HG03175 (cell line): ENCODE results near the gene ENTR1.
"Not testable (repeated sequence)": the region's sequence is repeated elsewhere in the genome, so short reads cannot be mapped to it uniquely, and the experiment has no call there.

Source experiments
- ATAC-seq: cut with Tn5 transposase; IDR thresholded peaks from one replicate; pipeline ENCODE4 v1.9.1; 2021; ENCODE audit warnings: mild to moderate bottlenecking, moderate library complexity; ENCODE audit not compliant: unreplicated experiment

The ENTR1 gene

DNA sequence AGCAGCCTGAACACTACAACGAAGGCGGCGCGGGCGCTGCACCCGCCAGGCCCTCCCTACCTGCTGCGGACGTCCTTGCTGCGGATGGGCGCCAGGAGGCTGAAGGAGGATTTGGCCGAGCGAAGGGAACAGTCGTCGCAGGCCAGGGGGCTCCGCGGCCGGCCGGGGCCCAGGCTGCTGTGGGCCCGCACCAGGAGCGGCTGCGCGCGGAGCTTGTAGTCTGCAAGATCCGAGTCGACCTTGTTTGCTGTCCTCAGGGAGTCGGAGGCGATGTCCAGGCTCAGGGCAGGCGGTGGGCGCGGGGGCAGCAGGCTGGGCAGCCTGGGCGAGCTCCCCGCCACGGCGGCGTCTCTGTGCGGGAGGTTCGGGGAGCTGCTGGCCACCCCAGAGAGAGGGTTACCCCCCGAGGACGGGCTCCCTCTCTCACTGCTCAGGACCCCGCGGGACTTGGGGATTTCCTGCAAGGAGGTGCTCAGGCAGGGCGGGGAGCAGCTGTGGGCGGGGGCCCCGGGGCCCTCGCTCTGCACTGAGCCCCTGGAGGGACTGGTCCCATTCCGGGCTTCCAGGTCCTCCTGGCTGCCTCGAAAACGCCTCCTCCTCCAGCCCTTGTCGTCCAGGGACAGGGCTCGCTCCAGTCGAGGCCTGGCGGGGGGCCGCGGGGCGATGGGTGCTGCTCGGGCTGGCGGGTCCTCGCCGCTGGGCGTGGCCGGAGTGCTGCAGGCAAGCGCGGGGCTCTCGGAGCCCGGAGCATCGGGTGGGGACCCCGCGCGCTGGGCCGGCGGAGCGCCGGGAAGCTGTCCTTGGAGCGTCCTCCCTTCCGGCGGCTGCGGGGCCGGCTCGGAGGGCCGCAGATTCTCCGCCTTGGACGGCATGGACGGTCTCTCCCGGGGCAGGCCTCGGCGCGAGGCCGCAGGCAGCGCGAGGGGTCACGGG, 28.4 kb upstream of the ENTR1 start:
- peak; percentile 39 for ATAC-seq

DNA sequence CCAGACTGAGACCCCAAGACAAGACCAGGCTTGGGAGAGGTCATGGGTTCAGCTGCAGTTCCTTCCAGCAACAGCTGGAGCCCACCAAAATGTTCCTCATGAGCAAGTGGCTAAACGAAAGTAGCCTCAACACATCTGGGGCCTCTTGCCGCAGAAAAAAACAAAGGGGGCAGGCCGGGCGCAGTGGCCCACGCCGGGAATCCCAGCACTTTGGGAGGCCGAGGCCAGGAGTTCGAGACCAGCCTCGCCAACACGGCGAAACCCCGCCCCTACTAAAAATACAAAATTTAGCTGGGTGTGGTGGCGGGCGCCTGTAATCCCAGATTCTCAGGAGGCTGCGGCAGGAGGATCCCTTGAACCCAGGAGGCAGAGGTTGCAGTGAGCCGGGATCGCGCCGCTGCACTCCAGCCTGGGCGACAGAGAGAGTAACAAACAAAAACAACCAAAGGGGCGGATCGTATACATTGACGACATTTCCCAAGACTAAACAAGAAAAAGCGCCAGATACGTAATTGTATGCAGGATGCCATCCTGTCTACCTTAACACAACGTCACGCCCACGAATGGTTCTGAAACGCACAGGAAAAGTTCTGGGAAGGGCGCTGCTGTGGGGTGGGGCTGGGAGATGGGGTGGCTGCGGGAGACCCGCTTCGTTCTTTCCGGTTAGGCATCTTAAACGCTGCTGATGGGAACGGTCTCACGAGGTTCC, 27.6 kb upstream of the ENTR1 start:
- no peak for ATAC-seq

DNA sequence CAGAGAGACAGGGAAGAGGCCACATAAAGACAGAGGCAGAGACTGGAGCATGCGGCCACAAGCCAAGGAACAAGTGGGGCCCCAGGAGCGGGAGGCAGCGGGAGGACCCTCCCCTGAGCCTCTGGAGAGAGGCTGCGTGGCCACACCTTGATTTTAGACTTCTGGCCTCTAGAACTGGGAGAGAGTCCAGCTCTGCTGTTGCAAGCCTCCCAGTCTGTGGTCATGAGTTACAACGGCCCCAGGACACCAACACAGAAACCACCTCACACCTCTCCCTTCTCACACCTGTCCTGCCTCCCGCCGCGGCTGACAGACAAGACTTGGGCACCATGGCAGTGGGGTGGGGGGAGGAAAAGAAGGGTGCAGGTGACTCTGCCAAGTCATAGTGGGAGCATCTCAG, 27.0 kb upstream of the ENTR1 start:
- ATAC-seq = no peak

DNA sequence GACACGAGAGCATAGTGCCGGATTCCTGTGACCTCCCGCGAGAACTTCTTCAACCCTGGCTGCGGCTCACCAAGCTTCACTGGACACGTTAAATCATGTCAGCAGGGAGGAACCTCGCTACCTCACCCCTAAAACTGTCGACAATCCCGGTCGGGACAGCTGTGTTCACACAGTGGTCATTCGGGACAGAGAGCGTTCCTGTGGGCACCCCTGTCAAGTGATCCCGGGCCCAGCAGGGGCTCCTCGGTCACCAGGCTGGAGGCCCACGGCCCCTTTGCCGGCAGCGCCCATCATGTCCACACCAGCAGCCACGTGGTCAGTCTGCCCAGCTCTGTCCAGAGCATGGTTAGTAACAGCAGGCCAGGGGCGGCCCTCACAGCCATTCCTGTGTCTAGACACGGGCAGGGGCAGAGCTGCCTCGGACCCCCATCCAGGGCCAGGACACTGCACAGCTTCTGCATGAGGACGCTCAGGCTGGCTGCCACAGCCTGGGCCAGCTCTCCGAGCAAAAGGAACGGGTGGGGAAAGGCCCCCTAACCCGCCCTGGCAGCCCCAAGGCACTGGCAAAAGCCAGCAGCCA, 25.7 kb upstream of the ENTR1 start:
- ATAC-seq = no peak

DNA sequence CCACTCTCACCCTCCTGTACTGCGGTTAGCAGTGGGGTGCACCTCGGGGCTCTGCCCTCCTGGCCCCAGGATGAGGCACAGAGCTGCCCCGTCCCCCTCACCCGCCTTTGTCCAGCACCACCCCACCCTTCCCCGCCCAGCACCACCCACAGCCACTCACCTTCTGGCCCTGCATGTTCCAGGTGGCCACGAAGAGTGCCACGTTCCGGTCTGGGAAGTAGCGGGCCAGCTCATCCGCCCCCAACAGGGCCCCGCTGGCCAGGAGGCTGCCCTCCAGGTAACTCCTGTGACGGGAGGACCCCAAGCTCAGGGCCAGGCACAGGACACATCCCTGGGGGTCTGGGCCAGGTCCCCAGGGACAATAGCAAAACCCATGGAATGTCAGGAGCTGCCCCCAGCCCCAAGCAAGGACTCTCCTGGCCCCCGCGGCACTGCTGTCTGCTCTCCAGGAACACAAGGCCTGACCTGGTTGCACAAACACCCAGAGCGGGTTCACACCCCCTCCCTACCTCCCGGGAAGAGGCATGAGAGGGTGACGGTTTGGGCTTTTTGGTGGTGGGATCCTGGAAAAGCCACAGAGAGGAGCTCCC, 24.3 kb upstream of the ENTR1 start:
- ATAC-seq = no peak

DNA sequence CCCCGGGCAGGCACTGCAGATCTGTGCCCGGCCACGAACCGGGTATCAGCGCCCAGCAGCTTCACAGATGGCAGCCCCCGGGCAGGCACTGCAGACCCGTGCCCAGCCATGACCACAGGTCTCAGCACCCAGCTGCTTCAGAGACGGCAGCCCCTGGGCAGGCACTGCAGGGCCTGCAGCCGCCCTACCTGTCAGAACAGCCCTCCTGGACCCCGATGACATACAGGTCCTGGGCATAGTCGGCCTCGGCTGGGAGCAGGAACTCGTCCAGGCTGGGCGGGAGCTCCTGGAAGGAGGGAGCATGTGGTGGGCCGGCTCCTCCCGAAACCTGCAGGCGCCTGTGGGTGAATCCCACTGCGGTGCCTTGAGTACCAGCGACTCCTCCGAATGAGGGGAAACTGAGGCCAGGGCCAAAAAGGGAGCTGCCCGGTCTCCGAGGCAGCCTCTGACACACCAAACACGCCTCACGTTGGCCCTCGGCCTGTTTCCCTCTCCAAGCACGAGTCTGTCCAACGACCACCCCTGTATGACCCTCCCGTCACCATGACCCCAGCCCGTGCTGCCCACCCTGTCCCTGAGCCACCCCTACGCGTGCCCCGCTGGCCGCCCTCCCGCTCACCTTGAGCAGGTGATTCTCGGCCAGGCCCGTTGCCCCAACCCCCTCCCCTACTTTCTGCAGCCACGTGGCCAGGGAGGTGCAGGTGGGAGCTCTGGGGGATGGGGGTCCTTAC, 23.6 kb upstream of the ENTR1 start:
- ATAC-seq = no peak

DNA sequence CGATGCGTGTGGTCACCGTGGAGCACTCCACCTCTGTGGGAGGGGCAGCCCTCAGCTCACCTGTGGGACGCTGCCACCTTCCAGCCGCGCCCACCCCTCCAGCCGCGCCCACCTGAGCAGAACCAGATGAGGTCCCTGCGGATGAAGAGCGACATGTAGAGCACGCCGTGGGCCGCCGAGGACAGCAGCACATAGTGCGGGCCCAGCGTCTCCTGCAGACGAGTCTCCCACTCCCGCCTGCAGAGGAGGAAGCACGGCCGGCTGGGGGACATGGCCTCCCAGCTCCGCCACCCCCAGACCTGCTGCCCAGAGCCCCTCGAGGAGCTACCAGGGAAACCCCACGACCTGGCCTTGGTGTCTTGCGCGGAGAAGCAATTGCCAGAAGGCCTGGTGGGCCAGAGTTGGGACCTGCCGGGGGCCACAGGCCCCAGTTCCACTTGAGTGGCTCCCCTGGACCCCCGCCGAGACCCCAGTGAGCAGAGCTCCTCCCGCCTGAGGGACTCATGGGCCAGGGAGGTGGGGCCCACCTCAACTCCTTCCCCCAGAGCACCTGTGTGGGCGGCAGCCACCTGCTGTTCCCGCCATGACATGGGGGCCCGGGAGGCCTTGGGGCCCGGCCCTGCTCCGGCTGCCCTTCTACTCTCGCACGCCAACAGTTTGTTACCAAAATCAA, 22.8 kb upstream of the ENTR1 start:
- ATAC-seq = no peak

DNA sequence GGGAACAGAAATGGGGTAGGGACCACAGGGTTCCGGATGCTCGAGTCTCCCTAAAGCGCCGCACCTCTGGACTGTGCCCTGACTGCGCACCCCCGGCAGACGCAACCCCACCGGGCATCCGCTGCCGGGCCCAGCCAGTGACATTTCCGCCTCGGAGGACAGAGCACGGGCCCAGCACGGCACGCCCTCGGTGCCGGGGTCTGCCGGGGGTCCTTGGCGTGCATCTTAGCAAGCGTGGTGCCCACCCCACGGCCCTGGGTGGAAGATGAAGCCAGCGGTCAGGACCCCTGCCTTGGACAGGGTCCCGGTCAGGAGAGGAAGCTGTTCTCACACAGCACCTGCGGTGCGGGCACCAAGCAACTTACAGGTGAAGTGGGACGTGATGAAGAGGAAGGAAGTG, 22.2 kb upstream of the ENTR1 start:
- no peak for ATAC-seq

DNA sequence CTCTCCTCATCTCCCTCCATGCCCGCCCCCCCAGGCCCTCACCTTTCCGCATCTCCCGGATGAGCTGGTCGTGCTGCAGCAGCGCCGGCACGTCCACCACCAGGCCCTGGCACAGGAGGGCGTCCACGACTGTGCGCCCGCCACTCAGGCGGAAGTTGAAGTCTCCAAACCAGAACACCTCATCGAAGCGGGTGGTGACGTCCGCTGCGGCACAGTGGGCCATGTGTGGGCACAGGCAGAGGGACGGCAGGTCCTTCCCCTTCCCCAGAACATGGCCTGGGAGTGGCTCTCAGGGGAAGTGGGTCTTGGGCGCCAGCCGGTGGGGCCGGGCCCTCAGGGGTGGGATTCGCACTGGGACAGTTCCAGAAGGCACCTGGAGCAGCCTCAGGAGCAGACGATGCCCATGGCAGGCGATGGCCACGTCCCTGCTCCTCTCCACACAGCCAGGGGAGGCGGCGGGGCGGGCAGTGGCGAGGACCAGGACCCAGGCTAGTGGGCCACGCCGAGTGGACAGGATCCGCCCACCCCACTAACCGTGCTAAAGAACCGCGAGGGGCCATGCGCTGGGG, 21.5 kb upstream of the ENTR1 start:
- no peak for ATAC-seq

DNA sequence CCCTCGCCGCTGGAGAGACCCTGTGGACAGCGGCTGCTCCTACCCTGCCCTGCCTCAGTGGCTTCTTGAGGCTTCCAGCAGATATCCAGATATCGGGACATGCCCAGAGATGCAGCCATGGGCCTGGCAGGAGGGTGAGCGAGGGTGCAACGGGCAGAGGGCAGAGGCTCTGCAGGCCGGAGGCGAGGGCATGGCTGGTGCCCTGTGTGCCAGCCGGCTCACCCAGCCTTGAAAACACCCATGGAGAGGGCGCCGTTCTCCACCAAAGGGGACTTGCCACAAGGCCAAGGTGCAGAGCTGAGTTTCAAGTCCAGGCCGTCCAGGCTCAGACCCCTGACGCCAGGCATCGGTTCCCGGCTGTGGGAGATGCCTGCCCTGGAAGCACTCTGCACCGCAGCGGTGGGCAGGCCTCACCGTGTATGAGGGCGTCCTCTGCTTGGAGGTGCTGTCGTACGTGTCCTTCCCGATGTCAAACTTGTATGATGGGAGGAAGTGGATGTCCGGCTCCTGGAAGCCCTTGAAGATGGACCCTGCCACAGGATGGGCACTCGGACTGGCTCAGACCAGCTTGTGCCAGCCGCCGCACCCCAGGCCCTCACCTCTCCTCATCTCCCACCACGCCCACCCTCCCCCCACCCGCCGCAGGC, 20.3 kb upstream of the ENTR1 start:
- no peak for ATAC-seq

DNA sequence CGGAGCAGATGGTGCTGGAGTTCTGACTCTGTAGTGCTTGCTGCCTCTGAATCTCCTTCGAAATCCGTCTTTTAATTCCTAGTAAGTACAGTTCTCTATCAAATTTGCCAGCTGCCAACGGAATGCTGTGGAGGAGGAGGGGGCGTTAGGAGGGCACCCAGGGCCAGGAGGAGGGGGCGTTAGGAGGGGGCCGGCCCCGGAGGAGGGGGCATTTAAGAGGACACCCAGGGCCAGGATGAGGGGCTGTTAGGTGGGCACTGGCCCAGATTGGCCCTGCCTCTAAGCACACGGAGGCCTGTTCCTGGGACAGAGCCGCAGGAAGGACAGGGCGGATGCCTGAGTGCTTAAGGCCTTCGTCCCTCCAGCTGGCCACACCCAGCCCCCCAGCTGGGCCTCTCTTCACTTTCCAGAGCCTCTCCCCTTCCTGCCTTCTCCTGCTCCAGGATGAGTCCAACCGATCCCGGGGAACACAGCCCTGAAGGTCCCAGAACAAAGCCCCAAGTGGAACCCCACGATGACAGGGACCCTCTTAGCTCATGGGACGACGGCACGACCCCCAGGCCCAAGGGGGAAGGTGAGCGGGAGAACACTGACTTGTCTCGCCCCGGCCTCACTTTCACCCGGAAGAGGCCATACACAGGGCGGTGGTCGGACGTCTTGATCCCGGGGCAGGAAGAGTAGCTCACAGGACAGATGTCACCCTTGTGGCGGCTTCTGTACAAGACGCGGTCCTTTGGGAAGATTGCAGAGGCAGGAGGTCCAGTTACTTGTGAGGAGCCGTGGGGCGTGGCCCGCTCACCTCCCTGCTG, 19.5 kb upstream of the ENTR1 start:
- ATAC-seq = no peak

DNA sequence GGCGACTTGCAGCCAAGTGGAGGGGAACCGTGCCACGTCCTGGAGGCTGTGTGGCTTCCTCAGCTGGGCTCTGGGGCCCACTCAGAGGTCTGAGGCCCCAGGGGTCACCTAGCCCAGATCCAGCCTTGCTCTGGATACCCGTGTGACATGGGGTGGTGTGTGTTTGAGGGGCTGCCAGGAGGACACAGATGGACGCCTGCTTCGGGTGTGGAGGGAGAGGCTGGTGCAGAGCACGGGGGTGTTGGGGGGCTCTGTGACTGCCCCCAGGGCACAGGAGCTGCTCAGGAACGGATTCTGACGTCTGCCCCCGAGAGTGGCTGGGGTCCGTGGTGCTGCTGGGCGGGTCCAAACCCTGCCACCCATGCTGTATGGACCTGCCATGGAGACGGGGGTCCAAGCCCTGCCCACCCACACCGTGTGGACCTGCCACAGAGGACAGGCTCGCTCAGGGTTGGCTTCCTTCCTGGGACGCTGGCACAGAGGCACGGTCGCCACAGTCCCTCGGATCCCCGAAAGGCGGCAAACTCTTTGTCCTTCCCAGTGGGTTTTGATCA, 18.7 kb upstream of the ENTR1 start:
- ATAC-seq = no peak

DNA sequence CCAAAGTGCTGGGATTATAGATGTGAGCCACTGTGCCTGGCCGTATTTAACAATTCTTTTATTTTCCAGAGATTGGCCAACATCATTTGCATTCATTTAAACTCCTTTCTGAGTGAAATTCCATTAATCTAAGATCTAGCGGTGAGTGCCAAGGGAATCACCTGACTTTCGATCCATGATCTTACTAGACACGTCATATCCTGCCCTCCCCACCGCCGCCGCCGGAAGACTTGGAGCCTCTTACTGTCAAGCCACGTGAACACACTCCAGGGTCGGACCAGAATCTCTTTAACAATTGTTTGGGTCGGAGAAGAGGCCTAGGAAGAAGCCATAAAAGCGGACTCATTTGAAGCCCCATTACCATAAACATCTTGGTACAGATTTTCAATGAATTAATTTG, 16.4 kb upstream of the ENTR1 start:
- ATAC-seq = no peak

DNA sequence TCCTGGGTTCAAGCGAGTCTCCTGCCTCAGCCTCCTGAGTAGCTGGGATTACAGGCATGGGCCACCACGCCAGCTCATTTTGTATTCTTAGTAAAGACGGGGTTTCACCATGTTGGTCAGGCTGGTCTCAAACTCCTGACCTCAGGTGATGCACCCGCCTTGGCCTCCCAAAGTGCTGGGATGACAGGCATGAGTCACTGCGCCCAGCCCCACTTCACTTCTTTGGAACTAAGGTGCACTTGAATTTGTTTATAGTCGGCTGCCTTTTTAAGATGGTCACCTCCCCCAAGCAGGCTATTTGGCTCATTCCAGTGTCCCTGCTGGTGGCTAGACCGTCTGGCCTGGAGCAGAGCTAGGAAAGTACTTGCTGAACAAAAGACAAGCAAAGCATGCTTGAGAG, 15.0 kb upstream of the ENTR1 start:
- not testable (repeated sequence) for ATAC-seq

DNA sequence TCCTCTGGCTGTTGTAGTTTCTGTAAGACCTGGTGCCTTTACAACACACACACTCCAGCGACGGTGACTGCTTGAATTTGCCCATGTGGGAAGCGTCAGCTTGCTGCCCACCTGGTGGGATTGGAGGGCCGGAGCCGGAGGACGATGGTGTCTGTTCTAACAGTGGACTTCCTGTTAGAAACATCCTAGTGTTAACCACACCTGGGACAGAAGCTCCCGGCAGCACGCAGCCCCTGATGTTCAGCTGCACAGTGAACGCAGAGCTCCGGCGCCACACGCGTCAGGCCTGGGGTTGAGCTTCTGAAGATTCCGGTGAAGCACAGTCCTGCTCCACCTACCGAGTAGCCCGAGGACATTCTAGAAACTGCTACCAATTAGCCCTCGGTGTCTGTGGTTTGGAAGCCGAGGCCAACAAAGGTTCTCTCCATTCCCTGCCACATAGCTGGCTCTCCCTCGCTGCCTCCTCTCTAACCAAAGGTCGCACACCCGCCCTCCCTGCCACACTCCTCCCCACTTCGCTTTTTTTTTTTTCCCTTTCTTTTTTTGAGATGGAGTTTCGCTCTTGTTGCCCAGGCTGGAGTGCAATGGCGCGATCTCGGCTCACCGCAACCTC, 14.4 kb upstream of the ENTR1 start:
- no peak for ATAC-seq

DNA sequence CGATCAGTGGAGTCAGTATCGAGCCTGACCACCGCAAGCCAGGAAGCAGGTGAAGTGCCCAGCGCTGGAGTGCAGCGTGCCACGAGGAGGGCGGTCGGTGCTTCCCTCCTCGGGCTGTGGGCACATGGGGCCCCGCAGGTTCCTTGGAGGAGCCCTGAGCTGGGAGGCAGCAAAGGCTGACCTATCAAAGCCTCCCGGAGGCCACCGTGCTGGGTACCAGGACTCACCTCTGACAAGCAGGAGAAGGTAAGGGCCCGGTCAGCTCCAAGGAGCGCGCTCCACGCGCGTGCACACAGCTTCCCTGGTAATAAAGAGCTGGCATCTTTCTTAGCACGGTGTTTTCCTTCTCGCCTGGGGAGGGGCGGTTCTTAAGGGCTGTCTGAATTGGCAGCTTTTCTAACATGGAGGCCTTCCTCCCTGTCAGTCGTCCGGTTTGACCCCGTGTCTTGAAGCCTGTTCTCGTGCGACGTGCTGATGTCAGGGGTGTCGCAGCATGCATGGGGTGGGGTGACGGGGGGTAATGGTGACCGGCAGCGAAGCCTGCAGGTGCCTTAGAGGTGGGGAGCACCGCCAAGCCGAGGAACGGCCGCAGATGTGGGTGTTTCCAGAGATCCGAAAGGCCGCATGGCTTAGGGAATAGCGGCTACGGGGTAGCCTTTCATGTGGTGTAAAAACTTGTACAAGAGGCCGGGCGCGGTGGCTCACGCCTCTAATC, 13.2 kb upstream of the ENTR1 start:
- ATAC-seq = no peak

DNA sequence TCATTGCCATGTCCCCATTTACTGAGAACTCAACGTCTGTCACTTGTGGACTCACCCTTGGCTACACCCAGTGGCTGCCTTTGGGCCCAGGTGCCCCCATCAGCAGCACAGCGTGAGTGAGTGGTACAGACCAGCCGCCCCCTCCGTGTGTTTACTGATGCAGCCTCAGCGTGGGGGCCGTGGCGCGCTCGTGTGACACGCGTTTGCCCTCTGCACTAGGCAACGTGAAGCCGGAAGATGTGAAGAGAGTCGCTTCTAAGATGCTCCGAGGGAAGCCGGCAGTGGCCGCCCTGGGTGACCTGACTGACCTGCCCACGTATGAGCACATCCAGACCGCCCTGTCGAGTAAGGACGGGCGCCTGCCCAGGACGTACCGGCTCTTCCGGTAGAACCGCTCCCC, 12.5 kb upstream of the ENTR1 start:
- no peak for ATAC-seq
